GM19463 (cell line): Measurements from ENCODE around the gene PCBP3.
"Not testable (repeated sequence)": the region's sequence is repeated elsewhere in the genome, so short reads cannot be mapped to it uniquely, and the experiment has no call there.

Experiments
- ATAC-seq: cut with Tn5 transposase; IDR thresholded peaks from one replicate; pipeline ENCODE4 v1.9.1; 2021; ENCODE audit warnings: mild to moderate bottlenecking, moderate library complexity; ENCODE audit not compliant: unreplicated experiment

Gene PCBP3

DNA sequence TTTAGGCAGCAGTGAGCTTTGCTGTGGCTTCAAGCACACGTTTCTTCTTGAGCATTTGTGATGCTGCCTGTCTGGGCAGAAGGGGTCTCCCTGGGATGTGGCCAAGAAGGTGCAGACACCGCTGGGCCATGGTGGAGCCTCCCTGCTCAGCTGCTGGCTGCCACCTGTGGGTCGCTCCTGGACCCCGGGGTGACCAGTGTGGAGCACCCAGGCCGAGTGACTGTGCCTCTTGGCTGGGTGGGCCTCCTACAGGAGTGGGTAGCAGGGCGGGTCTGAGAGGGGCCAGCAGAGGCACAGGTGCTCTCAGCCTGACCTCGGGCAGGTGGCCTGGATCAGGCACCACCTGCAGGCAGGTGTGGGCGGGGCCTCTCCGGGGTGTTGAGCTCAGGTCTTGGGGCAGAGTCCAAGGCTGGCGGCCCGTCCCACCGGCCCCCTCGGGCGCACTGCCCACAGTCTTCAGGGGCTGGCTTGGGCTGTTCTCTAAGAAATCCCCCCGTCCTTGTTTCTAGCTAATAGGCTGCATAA is 296.1 kb downstream of the PCBP3 start:
- no peak for ATAC-seq

DNA sequence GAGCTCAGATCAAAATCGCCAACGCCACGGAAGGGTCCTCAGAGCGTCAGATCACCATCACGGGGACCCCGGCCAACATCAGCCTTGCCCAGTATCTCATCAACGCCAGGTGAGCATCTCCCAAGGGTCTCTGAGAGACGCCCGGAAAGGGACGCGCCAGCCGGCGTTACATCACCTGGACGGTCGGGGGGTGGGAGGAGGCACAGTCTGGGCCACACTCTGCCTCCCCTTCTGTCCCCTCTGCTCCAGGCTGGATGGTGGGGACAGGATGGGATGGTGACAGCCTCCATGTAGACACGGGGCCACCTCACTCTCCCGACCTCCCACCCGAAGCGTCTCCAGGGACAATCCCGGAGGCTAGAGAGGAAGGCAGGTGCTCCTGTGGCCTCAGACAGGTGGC is 296.6 kb downstream of the PCBP3 start:
- no peak for ATAC-seq

DNA sequence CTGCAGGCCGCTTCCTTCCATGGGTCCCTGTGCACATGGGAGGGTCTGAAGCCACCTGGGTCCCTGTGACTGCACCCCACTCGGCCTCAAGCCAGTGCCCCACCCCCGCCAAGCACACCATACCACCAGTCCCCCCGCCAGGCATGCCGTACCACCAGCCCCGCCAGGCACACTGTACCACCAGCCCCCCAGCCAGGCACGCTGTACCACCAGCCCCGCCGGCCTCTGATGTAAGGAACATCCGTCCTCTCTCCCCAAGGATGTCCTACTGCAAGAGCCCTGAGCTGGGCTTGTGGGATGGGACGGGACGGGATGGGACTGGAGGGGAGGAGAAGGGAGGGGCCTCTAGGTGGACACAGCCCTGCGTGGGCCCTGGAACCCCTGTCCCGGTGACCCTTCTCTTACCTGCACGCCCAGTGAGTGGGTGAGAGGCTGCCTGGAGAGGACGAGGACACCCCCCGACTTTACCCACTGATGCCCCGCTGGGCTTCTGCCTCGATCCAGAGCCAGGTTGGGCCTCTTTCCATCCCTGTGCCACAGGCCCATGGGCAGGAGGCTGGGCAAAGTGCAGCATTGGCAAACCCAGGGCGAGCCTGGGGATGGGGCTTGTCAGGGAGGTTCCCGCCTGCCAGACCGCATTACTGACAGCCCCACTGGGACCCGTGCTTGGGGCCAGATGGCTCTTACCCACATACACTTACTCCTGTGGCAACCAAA is 297.3 kb downstream of the PCBP3 start:
- ATAC-seq: no peak

DNA sequence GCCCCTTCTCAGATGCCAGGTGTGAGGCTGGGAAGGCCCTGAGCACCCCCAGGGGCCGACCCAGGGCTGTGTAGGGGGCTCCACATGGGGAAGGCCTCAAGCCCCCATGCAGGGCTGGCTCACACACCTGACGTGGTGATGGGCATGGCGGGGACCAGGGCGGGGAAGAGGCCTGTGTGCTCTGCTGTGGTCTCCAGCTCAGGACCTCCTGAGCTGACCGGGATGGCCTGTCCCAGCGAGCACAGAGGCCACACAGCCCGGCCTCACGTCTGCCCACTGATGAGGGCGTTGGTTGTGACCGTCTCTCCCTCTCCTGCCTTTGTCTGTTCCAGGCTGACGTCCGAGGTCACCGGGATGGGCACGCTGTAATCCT is 297.8 kb downstream of the PCBP3 start:
- no peak for ATAC-seq

DNA sequence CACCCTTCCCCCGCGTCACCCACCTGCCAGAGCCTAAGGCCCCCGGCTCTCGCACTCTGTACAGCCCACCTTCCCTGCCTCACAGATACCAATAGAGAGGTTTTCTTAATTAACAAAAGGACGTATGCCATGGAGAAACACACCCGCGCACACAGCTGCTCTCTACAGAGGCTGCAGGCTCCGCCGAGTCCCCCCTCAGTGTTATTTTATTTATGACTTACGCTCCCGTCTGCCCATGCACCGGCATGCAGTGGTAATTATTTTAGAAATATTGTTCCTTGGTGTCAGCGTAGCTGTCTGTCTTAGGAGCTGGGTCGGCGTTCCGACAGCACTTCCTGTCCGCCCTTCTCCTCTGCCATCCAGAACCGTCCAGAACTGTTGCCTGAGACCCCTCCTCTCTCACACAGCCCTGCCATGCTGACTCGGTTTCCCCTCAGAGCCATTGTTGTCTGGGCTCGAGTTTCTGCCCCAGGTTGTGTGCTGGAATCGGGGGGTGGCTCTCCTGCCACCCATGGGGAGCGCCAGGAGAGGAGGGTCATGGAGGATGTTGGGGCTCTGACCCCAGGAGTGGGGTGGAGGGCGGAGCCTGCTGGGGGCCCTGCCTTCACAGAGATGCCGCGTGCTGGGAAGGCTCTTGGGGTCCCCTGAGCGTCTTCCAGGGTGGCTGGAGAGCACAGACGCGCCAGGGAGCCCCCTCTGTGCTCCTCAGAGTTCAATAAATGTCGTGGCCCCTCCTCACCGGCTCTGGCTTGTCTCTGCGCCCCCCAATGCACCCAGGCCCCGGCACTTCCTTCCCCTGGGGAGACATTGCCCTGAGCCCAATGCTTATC is 298.4 kb downstream of the PCBP3 start:
- ATAC-seq: no peak

DNA sequence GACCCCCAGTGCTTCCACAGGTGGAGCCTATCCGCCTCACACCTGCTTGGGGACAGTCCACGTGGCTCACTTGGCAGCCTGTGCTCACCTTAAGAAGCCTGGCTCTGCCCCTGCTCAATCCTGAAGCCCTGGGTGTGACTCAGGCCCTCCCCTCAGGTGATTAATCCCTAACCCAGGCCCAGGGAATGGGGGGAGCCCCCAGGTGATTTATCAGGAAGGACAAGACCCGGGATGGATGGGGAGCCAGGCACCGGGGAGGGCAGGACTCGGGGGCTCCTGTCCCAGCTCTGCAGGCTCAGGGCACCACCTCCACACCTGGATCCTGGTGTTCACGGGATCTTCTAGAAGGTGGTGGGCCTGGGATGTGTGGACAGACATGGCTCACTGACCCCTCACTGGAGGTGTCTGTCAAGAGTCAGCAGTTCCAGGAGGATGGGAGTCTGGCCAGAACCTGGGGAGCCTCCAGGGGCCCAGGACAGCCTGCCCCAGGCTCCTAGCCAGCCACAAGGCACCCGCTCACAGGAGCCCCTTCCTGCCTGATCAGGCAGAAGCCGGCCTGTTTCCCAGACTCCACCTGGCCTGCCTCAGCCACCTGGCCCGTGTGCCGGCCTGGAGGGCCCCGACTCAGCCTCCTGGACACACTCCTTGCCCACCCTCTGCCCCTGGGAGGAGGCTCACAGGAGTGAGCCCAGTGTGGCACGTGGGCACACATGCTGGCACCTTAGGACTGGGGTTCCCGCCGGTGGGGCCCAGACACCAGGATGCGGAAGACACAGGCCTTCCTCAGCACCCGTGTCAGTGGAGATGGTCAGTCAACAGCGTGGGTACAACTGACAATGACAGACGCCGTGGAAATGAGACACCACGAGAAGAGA is 299.5 kb downstream of the PCBP3 start:
- no peak for ATAC-seq

DNA sequence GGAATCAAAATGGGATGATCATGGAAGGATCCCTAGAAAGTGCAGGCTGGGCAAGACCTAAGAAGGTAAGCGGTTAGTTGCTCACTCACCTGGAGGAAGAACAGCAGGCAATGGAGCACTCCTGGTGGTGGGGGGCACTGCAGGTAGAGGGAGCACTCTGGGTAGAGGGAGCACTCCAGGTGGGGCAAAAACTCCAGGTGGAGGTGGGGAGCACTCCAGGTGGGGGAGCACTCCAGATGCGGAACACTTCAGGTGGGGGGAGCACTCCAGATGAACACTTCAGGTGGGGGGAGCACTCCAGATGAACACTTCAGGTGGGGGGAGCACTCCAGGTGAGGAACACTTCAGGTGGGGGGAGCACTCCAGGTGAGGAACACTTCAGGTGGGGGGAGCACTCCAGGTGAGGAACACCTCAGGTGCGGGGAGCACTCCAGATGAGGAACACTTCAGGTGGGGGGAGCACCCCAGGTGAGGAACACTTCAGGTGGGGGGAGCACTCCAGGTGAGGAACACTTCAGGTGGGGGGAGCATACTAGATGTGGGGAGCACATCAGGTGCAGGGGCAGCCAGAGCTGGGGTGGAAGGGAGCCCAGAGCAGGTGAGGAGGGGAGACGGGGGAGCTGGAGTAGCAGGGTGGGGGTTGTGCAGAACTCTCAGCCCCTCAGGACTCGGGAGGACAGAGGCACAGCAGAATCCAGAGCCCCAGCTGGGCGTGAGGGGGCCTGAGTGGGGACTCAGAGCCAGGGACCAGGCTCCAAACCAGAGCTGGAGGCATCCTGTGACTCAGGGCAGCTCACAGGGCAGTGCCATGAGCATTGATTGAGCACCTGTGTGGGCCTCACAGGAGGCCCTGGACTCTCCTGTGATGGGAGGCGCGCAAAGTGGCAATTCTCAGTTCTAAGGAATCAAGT is 300.4 kb downstream of the PCBP3 start:
- no peak for ATAC-seq

DNA sequence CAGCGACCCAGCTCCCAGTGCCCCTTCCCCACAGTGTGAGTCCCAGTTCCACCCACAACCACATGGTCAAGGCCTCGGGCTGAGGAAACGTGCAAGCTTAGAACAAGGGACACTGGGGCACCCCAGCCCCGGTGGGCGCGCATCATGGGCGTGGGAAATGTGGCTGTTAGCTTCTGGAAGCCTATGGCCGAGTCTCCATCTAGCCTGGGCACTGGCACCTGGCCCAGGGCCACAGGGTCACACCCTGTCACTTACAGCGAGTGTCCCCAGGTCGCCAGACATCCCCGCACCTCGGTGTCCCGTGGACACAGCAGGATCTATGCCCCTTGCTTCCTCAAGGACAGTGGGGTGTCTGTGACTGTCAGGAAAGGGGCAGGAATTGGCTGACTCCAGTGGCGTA is 301.1 kb downstream of the PCBP3 start:
- ATAC-seq: no peak

DNA sequence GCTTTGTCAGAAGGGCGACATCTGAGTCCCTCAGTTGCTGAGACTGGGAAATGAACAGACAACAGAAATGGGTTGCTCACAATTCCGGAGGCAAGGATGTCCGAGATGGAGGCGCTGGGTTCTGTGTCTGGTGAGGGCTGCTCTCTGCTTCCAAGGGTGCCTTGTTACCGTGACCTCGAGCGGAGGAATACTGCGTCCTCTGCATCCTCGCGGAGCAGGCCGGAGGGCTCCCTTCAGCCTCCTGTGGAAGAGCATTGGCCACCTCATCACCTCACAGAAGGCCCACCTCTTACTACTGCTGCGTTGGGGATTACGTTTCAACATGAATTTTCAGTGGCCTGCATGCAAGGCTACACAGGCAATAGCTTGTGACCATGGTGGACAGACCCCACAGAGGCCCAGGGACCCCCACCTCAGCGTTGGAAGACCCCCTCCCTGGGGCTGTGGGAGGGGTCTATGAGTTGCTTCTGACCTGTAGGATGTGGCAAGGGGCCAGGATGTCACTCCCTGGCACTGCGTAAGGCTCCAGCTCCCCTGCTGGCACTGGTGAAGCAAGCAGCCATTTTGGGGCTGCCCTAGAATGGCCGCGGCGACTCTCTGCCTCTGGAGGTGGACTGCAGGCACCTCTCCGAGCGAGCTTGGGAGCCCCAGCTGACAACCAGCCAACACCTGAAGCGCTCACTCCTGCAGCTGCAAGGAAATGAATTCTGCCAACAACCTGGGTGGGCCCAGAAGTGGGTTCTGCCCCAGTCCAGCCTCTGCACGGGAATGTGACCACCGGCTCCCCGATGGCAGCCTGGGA is 301.7 kb downstream of the PCBP3 start:
- no peak for ATAC-seq

DNA sequence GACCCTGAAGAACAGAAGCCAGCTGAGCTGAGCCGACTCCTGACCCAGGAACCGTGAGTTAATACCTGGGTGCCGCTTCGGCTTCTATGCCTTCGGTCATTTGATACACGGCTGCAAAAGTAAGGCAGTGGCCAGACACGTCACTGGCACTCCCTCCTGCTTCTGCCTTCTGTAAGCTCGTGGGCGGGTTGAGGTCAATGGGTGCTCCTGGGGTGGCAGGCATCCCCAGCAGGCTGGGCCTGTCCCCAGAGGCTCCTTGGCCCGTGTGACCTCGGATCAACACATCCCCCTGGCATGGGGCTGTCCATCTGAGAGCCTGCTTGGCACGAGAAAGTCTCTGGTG is 302.3 kb downstream of the PCBP3 start:
- ATAC-seq: no peak

DNA sequence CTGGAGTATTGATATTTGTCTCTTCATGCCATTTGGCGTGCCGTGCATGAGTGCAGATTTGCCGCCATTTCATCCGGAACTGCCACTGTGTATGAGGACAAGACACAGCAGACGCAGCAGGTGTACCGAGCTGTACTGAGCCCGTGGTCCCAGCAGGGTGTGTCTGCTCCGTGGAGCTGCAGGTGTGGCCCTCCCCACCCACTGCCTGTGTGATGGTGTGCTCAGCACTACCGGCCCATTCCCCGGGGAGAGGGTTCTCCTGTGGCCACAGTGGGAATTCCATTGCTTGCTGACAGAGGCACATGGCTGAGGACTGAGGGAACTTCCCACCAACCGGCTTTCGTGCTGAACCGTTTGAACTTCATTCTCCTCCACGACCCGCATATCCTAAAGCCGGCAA is 303.8 kb downstream of the PCBP3 start:
- ATAC-seq: no peak

DNA sequence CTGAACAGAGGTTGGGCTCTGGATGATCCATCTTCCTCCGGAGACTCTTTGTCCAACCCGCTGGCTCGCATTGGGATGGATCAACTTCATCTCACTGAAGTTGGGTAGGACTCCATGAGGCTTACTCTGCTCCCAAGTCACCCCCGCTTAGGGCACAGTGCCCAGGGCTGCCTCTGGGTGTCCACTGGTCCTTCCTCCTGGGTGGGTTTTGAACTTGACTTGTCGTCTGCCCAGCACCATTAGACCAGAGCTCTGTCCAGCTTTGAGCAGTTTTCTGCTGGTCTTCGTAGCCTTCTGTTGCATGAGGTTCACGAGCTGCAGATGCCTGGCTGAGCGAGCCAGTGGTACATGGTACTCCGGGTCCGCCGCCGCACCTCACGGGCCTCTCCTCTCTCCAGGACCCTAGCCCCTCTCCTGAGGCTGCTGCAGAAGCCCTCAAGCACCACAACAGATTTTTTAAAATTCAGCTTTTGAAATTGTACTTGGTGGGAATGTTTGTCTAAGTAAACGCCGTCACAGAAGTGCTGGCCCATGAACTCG is 304.3 kb downstream of the PCBP3 start:
- ATAC-seq: no peak

DNA sequence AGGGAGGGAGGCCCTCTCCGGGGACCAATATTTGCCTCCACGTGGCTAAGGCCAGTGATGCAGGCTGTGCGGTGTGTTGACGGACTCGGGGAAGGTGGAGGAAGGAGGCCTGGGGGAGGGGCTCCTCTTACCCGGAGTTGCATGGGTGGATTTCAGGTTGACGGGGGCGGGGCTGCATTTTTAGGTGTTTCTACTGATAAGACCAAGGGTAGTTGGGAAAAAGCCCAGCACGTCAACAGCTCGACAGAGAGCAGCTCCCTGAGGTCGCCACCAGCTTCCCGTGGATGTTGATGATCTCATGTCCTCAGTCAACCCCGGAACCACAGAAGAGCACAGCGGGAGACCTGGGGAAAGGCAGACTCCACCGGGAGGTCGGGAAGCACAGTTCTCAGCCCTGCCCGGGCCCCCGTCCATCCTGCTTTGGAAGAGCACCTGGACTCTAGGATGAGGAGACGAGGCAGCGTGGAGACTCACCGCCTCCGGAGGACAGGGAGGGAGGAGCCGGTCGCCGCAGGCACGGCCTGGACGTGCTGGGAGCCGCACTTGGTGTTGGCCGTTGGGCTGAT is 305.1 kb downstream of the PCBP3 start:
- no peak for ATAC-seq

DNA sequence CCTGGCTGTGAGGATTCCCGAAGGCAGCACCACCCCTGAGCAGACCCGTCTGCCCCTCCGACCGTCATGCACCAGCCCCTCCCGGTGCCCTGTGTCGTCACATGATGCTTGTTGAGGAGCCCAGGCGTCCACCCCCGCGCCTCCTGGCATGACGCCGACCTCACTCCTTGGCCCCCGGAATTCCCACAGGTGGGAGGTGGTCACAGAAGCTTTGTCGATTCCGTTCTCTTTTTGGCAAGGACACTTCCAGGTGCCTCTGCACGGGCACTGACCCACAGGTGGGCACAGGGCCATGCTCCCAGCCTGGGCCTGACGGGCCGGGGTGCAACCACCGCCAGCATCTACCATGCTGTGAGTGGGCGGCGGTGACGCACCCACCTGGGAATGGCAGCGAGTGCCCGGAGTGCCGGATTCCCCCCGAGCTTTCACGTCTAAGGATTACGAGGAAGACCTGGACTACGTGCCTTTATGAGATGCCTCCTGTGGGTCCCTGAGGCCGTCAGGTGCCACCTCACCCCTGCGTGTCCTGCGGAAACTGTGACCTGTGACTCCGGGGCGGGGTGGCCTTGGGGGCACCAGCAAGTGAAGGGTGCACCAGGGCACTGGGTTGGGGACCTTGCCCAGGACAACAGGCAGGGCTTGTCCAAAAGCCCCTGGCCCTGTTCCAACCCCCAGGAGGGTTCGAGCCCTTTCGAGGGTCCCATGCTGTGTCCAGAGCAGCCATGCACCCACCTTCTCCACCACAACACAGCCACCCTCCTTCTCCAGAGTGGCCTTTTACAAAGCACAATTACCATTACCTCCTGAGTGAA is 306.6 kb downstream of the PCBP3 start:
- no peak for ATAC-seq

DNA sequence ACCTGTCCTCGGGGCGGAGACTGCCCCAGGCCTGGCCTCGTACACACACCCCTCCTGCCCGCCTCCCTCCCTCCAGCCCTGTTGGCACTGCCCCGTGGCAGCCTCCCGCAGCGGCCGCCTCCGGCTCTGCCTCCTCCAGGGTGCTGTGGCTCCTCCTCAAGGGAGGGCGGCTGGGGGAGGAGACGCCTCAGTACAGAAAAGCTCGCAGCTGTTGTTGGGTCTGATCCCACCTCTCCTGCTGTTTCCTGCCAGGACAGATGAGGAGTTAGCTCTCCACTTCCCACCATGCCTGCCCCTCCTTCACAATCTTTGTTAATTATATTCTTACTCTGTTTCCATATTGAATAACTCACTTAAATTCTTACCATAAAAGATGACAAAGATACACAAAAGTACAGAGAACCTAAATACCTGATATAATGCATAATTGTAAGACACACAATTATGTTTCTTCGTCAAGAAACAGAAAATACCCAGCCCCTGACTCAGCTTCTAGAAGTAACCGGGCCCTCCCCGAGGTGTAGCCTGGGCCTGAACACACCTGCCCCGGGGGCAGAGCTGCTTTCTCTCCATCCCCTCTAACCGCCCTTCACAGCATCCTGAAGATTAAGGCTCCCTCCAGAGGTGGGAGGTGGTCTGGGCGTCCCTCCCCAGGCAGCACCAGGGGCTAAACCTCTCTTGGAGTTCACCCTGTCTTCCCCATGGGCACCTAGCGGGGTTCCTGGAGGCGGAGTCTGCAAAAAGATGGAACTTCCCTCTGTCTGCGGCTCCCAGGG is 307.4 kb downstream of the PCBP3 start:
- no peak for ATAC-seq

DNA sequence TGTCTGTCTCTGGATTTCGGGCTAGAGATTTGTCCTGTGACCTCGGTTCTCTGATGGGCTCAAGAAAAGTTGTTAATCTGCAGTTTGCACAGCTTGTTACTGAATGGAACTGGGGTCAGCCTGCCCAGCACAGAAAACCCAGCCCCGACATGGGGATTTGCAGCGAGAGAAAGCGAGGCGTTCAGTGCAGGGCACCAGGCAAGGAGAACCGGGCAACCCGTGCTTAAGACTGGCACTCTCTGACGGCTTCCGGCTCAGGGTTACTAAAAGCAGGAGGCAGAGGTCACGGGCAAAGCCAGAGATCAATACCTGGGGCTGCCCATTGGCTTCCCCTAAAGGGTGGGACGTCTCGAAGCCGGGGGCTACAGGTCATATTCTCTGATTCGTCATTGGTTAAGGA is 308.2 kb downstream of the PCBP3 start:
- ATAC-seq: no peak

DNA sequence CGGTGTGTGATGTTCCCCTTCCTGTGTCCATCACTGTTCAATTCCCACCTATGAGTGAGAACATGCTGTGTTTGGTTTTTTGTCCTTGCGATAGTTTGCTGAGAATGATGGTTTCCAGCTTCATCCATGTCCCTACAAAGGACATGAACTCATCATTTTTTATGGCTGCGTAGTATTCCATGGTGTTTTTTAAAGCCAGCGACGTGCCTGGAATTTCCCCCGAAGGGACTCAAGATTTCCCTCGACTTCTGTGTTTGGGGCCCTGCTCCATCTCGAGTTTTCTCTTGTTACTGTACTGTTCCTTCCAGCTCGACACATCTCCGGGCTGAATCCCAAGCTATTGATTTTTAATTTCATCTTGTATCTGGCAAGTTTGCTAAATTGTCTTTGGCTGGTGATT is 309.0 kb downstream of the PCBP3 start:
- ATAC-seq: not testable (repeated sequence)
